ENCODE results near the gene KMT2C.

The KMT2C gene

DNA sequence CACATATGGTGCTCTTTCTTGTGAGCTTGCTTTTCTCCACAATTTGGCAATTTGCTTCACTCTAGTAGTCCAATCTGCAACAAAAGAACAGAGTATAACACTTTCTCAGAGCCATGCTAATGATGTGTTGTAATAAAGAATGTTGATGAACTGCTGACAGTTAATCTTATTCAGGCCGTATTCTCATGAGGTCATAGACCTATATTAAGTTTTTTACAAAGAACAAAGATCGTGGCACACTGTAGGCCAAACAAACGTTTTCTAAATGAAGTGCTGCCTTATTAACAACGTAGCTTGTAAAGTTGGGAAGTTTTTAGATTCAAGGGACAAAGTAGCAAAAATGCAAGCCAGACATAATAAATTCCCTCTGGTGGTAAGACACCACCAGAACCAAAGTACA, 250.2 kb downstream of the KMT2C start:
- Histone ChIP-seq H3K27me3 (ENCODE audit: insufficient read depth, low read length, poor library complexity, severe bottlenecking) (no peaks in the 10 kb centered on the region), H3K9me2 (replicated peaks; ENCODE audit: low read depth, low read length) (no peaks in the 10 kb centered on the region), H3K36me3 (ENCODE audit: insufficient read depth, low read length) (peaks cover 81% of the 10 kb centered on the region), H4K20me1 (ENCODE audit: insufficient read depth, low read length, poor library complexity, severe bottlenecking) (no peaks in the 10 kb centered on the region), H3K4me3 (ENCODE audit: low read length, poor library complexity, severe bottlenecking) (no peak overlapping the region), H3K9ac (ENCODE audit: low read depth, low read length, poor library complexity, severe bottlenecking) (no peak overlapping the region), H3F3A (ENCODE audit: low read depth) (no peaks in the 10 kb centered on the region; the same call in 1 of the 2 replicates), H3K9me3 (ENCODE audit: insufficient read depth, low read depth, low read length) (no peaks in the 10 kb centered on the region), H2AFZ (ENCODE audit: low read length) (no peak overlapping the region), H3K4me2 (ENCODE audit: low read depth, low read length, poor library complexity, severe bottlenecking) (no peak overlapping the region), H3K79me2 (ENCODE audit: insufficient read depth, low read length) (no peaks in the 10 kb centered on the region), H3K4me1 (ENCODE audit: insufficient read depth, low read length, poor library complexity, severe bottlenecking) (no peaks in the 10 kb centered on the region)
- no peak for TF ChIP-seq EZH2phosphoT487 (IDR thresholded peaks at IDR 0.05; ENCODE audit: borderline replicate concordance)
- TF ChIP-seq, protein P1, sequence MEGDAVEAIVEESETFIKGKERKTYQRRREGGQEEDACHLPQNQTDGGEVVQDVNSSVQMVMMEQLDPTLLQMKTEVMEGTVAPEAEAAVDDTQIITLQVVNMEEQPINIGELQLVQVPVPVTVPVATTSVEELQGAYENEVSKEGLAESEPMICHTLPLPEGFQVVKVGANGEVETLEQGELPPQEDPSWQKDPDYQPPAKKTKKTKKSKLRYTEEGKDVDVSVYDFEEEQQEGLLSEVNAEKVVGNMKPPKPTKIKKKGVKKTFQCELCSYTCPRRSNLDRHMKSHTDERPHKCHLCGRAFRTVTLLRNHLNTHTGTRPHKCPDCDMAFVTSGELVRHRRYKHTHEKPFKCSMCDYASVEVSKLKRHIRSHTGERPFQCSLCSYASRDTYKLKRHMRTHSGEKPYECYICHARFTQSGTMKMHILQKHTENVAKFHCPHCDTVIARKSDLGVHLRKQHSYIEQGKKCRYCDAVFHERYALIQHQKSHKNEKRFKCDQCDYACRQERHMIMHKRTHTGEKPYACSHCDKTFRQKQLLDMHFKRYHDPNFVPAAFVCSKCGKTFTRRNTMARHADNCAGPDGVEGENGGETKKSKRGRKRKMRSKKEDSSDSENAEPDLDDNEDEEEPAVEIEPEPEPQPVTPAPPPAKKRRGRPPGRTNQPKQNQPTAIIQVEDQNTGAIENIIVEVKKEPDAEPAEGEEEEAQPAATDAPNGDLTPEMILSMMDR (conservative IDR thresholded peaks at IDR 0.05; ENCODE audit: low read length): no peak

DNA sequence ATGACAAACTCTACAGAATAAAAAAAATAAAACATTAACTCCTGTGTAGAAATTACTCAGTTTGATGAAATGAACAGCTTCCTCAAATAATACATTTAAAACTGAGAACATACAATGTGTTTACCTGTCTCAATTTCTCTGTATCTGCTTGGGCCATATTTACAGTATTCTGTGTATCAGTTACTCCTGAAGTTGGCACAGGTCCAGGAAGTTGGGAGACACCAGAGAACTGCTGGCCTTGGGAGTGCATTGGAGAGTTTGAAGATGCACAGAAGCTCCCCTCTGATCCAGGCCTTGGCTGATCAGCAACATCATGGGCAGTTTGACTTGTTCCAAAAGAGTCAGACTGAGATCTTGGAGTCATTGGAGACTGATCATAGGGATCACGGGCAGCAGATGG, 255.2 kb downstream of the KMT2C start:
- Histone ChIP-seq H3K27me3 (ENCODE audit: insufficient read depth, low read length, poor library complexity, severe bottlenecking) (no peaks in the 10 kb centered on the region), H2AFZ (ENCODE audit: low read length) (no peak overlapping the region), H3K79me2 (ENCODE audit: insufficient read depth, low read length) (no peaks in the 10 kb centered on the region), H4K20me1 (ENCODE audit: insufficient read depth, low read length, poor library complexity, severe bottlenecking) (no peaks in the 10 kb centered on the region), H3K4me2 (ENCODE audit: low read depth, low read length, poor library complexity, severe bottlenecking) (no peak overlapping the region), H3F3A (ENCODE audit: low read depth) (no peaks in the 10 kb centered on the region), H3K9me2 (replicated peaks; ENCODE audit: low read depth, low read length) (no peaks in the 10 kb centered on the region), H3K9me3 (ENCODE audit: insufficient read depth, low read depth, low read length) (no peaks in the 10 kb centered on the region), H3K36me3 (ENCODE audit: insufficient read depth, low read length) (peaks cover 79% of the 10 kb centered on the region), H3K9ac (ENCODE audit: low read depth, low read length, poor library complexity, severe bottlenecking) (no peak overlapping the region), H3K4me1 (ENCODE audit: insufficient read depth, low read length, poor library complexity, severe bottlenecking) (no peaks in the 10 kb centered on the region), H3K4me3 (ENCODE audit: low read length, poor library complexity, severe bottlenecking) (no peak overlapping the region)
- no peak for TF ChIP-seq EZH2phosphoT487 (IDR thresholded peaks at IDR 0.05; ENCODE audit: borderline replicate concordance)
- TF ChIP-seq, protein P1 (conservative IDR thresholded peaks at IDR 0.05; ENCODE audit: low read length): no peak

DNA sequence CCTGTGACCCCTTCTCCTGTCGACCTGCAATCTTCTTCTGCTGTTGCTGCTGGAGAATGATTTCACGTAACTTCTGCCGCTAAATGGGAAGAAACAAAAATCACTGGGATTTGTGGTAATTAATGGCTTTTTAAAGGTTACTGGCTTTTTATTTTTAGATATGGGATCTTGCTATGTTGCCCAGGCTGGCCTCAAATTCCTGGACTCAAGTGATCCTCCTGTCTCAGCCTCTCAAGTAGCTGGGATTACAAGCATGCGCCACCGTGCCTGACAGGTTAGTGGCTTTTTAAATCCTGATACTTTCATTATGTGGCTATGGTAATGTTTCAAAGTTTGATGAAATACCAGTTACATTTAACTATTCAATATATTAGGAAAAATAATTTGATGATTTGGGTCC, 255.8 kb downstream of the KMT2C start:
- Histone ChIP-seq H3K4me2 (ENCODE audit: low read depth, low read length, poor library complexity, severe bottlenecking) (no peak overlapping the region), H2AFZ (ENCODE audit: low read length) (no peak overlapping the region), H3K4me3 (ENCODE audit: low read length, poor library complexity, severe bottlenecking) (no peak overlapping the region), H4K20me1 (ENCODE audit: insufficient read depth, low read length, poor library complexity, severe bottlenecking) (no peaks in the 10 kb centered on the region), H3K79me2 (ENCODE audit: insufficient read depth, low read length) (no peaks in the 10 kb centered on the region), H3K27me3 (ENCODE audit: insufficient read depth, low read length, poor library complexity, severe bottlenecking) (no peaks in the 10 kb centered on the region), H3F3A (ENCODE audit: low read depth) (no peaks in the 10 kb centered on the region), H3K4me1 (ENCODE audit: insufficient read depth, low read length, poor library complexity, severe bottlenecking) (no peaks in the 10 kb centered on the region), H3K9me2 (replicated peaks; ENCODE audit: low read depth, low read length) (no peaks in the 10 kb centered on the region), H3K9ac (ENCODE audit: low read depth, low read length, poor library complexity, severe bottlenecking) (no peak overlapping the region), H3K36me3 (ENCODE audit: insufficient read depth, low read length) (peaks cover 74% of the 10 kb centered on the region), H3K9me3 (ENCODE audit: insufficient read depth, low read depth, low read length) (no peaks in the 10 kb centered on the region)
- TF ChIP-seq EZH2phosphoT487 (IDR thresholded peaks at IDR 0.05; ENCODE audit: borderline replicate concordance): no peak
- TF ChIP-seq, protein P1 (conservative IDR thresholded peaks at IDR 0.05; ENCODE audit: low read length): no peak

Measured in Loucy (cell line).